ENCODE data around the gene ALG5.

Gene ALG5

DNA sequence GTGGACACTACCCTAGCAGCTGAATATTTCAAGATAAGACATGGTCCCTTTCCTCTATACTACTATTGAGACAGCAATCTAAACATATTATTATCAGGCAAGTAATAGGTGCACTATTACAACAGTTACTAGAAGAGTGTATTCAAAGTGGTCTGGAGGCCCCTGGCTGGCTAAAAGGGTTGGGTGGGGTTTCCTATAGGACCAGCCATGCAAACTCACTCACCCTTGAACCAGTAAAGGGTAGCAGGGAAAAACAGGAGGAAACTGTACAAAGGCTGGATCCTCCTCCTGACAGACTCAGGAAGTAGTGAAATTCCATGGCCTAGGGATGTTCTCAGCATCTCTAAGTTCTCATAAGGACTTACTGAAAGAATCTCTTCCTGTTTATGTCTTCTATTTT lies 86.8 kb downstream of the ALG5 start:
- TF ChIP-seq RARB (CRISPR knock-in tag; IDR thresholded peaks at IDR 0.05) (no peak), TOX (CRISPR knock-in tag; IDR thresholded peaks at IDR 0.05; ENCODE audit: borderline replicate concordance) (no peak), GLIS3 (CRISPR knock-in tag; IDR thresholded peaks at IDR 0.05) (no peak)
- TF ChIP-seq, protein P1, sequence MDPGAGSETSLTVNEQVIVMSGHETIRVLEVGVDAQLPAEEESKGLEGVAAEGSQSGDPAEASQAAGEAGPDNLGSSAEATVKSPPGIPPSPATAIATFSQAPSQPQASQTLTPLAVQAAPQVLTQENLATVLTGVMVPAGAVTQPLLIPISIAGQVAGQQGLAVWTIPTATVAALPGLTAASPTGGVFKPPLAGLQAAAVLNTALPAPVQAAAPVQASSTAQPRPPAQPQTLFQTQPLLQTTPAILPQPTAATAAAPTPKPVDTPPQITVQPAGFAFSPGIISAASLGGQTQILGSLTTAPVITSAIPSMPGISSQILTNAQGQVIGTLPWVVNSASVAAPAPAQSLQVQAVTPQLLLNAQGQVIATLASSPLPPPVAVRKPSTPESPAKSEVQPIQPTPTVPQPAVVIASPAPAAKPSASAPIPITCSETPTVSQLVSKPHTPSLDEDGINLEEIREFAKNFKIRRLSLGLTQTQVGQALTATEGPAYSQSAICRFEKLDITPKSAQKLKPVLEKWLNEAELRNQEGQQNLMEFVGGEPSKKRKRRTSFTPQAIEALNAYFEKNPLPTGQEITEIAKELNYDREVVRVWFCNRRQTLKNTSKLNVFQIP (CRISPR knock-in tag; IDR thresholded peaks at IDR 0.05; ENCODE audit: borderline replicate concordance, low read depth), result no peak
- ATAC-seq, result no peak

DNA sequence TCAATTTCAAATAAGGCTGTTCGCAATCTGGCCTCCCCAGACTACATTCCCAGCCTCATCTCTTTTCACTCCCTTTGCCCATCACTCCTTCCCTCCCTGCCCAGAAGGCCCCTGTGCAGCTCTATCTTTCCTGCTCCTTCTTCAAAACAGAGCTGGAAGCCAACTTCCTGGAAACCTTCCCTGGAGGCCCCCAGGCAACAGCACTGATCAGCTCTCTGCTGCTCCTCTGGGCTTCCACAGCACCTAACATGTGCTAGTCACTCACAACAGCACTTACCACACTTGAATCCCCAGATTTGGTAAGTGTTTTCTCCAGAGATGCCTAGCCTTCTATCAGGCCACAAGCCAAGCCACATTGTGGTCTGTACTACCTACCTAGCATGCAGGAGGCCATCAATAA lies 88.6 kb downstream of the ALG5 start:
- TF ChIP-seq RARB (CRISPR knock-in tag; IDR thresholded peaks at IDR 0.05), result no peak
- no peak for TF ChIP-seq OSR1 (CRISPR knock-in tag; IDR thresholded peaks at IDR 0.05)
- no peak for TF ChIP-seq ZFP30 (CRISPR knock-in tag; IDR thresholded peaks at IDR 0.05)
- TF ChIP-seq TOX (CRISPR knock-in tag; IDR thresholded peaks at IDR 0.05; ENCODE audit: borderline replicate concordance), result no peak
- TF ChIP-seq, protein P2, sequence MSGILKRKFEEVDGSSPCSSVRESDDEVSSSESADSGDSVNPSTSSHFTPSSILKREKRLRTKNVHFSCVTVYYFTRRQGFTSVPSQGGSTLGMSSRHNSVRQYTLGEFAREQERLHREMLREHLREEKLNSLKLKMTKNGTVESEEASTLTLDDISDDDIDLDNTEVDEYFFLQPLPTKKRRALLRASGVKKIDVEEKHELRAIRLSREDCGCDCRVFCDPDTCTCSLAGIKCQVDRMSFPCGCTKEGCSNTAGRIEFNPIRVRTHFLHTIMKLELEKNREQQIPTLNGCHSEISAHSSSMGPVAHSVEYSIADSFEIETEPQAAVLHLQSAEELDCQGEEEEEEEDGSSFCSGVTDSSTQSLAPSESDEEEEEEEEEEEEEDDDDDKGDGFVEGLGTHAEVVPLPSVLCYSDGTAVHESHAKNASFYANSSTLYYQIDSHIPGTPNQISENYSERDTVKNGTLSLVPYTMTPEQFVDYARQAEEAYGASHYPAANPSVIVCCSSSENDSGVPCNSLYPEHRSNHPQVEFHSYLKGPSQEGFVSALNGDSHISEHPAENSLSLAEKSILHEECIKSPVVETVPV (CRISPR knock-in tag; IDR thresholded peaks at IDR 0.05), result no peak
- TF ChIP-seq, protein P3, sequence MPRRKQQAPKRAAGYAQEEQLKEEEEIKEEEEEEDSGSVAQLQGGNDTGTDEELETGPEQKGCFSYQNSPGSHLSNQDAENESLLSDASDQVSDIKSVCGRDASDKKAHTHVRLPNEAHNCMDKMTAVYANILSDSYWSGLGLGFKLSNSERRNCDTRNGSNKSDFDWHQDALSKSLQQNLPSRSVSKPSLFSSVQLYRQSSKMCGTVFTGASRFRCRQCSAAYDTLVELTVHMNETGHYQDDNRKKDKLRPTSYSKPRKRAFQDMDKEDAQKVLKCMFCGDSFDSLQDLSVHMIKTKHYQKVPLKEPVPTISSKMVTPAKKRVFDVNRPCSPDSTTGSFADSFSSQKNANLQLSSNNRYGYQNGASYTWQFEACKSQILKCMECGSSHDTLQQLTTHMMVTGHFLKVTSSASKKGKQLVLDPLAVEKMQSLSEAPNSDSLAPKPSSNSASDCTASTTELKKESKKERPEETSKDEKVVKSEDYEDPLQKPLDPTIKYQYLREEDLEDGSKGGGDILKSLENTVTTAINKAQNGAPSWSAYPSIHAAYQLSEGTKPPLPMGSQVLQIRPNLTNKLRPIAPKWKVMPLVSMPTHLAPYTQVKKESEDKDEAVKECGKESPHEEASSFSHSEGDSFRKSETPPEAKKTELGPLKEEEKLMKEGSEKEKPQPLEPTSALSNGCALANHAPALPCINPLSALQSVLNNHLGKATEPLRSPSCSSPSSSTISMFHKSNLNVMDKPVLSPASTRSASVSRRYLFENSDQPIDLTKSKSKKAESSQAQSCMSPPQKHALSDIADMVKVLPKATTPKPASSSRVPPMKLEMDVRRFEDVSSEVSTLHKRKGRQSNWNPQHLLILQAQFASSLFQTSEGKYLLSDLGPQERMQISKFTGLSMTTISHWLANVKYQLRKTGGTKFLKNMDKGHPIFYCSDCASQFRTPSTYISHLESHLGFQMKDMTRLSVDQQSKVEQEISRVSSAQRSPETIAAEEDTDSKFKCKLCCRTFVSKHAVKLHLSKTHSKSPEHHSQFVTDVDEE (CRISPR knock-in tag; IDR thresholded peaks at IDR 0.05), result no peak
- no peak for TF ChIP-seq TCF4 (CRISPR knock-in tag; IDR thresholded peaks at IDR 0.05; ENCODE audit: borderline replicate concordance)
- TF ChIP-seq, protein P4, sequence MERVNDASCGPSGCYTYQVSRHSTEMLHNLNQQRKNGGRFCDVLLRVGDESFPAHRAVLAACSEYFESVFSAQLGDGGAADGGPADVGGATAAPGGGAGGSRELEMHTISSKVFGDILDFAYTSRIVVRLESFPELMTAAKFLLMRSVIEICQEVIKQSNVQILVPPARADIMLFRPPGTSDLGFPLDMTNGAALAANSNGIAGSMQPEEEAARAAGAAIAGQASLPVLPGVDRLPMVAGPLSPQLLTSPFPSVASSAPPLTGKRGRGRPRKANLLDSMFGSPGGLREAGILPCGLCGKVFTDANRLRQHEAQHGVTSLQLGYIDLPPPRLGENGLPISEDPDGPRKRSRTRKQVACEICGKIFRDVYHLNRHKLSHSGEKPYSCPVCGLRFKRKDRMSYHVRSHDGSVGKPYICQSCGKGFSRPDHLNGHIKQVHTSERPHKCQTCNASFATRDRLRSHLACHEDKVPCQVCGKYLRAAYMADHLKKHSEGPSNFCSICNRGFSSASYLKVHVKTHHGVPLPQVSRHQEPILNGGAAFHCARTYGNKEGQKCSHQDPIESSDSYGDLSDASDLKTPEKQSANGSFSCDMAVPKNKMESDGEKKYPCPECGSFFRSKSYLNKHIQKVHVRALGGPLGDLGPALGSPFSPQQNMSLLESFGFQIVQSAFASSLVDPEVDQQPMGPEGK (CRISPR knock-in tag; IDR thresholded peaks at IDR 0.05; ENCODE audit: borderline replicate concordance), result no peak
- no peak for TF ChIP-seq ISL1 (CRISPR knock-in tag; IDR thresholded peaks at IDR 0.05)
- no peak for TF ChIP-seq ZNF8 (CRISPR knock-in tag; IDR thresholded peaks at IDR 0.05)
- TF ChIP-seq GLIS3 (CRISPR knock-in tag; IDR thresholded peaks at IDR 0.05), result no peak
- no peak for TF ChIP-seq PPARA (CRISPR knock-in tag; IDR thresholded peaks at IDR 0.05; ENCODE audit: borderline replicate concordance)
- TF ChIP-seq, protein P5, sequence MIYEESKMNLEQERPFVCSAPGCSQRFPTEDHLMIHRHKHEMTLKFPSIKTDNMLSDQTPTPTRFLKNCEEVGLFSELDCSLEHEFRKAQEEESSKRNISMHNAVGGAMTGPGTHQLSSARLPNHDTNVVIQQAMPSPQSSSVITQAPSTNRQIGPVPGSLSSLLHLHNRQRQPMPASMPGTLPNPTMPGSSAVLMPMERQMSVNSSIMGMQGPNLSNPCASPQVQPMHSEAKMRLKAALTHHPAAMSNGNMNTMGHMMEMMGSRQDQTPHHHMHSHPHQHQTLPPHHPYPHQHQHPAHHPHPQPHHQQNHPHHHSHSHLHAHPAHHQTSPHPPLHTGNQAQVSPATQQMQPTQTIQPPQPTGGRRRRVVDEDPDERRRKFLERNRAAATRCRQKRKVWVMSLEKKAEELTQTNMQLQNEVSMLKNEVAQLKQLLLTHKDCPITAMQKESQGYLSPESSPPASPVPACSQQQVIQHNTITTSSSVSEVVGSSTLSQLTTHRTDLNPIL (CRISPR knock-in tag; IDR thresholded peaks at IDR 0.05; ENCODE audit: low read depth), result no peak
- TF ChIP-seq, protein P1 (CRISPR knock-in tag; IDR thresholded peaks at IDR 0.05; ENCODE audit: borderline replicate concordance, low read depth), result no peak
- ATAC-seq, result no peak

DNA sequence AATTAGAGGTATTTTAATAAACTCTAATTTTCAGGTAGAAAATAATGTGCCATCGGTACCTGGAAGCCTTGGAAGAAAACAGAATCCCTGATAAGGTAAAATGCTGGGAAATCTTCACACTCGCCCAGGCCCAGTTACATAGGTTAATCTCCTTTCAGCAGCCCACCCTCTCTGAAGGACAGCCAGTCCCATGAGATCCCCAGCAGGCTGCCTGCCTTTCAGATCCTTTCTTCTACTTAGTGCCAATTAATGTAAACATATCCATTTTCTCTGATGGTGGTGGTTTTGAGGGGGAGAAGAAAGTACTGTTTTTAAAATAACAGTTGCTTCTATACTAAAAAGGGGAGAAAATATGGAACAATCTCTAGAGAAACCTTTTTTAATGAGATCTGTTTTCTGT lies 91.3 kb downstream of the ALG5 start:
- no peak for TF ChIP-seq PPARA (CRISPR knock-in tag; IDR thresholded peaks at IDR 0.05; ENCODE audit: borderline replicate concordance)
- no peak for TF ChIP-seq ZNF8 (CRISPR knock-in tag; IDR thresholded peaks at IDR 0.05)
- no peak for TF ChIP-seq TOX (CRISPR knock-in tag; IDR thresholded peaks at IDR 0.05; ENCODE audit: borderline replicate concordance)
- TF ChIP-seq ARNTL (CRISPR knock-in tag; IDR thresholded peaks at IDR 0.05; ENCODE audit: borderline replicate concordance, low read depth), result no peak
- TF ChIP-seq, protein P1 (CRISPR knock-in tag; IDR thresholded peaks at IDR 0.05; ENCODE audit: borderline replicate concordance, low read depth), result no peak
- no peak for TF ChIP-seq SNAI2 (CRISPR knock-in tag; IDR thresholded peaks at IDR 0.05)
- TF ChIP-seq, protein P5 (CRISPR knock-in tag; IDR thresholded peaks at IDR 0.05; ENCODE audit: low read depth), result no peak
- no peak for ATAC-seq

All from SK-N-SH treated with all-trans-retinoic acid at 6 μM for 48 hours (cell line).